GM19023 (cell line): ENCODE results near the gene RYK.
"Not testable (repeated sequence)": the region's sequence is repeated elsewhere in the genome, so short reads cannot be mapped to it uniquely, and the experiment has no call there.

Experiments
- ATAC-seq: cut with Tn5 transposase; IDR thresholded peaks from one replicate; pipeline ENCODE4 v1.9.1; 2021; ENCODE audit warnings: mild to moderate bottlenecking, moderate library complexity; ENCODE audit not compliant: unreplicated experiment

The RYK gene

GRCh38 chr3:134255404-134255803 is 4.7 kb upstream of the RYK start:
- ATAC-seq, result no peak

GRCh38 chr3:134253475-134254226 is 3.0 kb upstream of the RYK start:
- ATAC-seq, result no peak

GRCh38 chr3:134252766-134253165 is 2.1 kb upstream of the RYK start:
- ATAC-seq, result no peak

GRCh38 chr3:134251731-134252391 is 1.2 kb upstream of the RYK start:
- no peak for ATAC-seq

GRCh38 chr3:134249935-134250716 is 533 bp downstream of the RYK start:
- peak; percentile 56 for ATAC-seq

GRCh38 chr3:134249296-134249841 is 1.3 kb downstream of the RYK start:
- ATAC-seq, result no peak

GRCh38 chr3:134244921-134245320 is 5.7 kb downstream of the RYK start:
- ATAC-seq, result no peak

- no peak for ATAC-seq
These were observed 7.7 kb downstream of the RYK start for GRCh38 chr3:134242649-134243617.

- ATAC-seq, result no peak
These were observed 11.1 kb downstream of the RYK start for GRCh38 chr3:134239538-134239937.

- ATAC-seq, result no peak
These were observed 13.1 kb downstream of the RYK start for GRCh38 chr3:134237454-134238145.

- ATAC-seq, result no peak
These were observed 14.0 kb downstream of the RYK start for GRCh38 chr3:134236505-134237170.

- no peak for ATAC-seq
These were observed 15.0 kb downstream of the RYK start for GRCh38 chr3:134235577-134236076.

GRCh38 chr3:134232951-134233350 is 17.7 kb downstream of the RYK start:
- ATAC-seq, result no peak

- ATAC-seq, result no peak
These were observed 18.5 kb downstream of the RYK start for GRCh38 chr3:134232151-134232550.

- no peak for ATAC-seq
These were observed 19.5 kb downstream of the RYK start for GRCh38 chr3:134231131-134231530.

- no peak for ATAC-seq
These were observed 21.6 kb downstream of the RYK start for GRCh38 chr3:134229038-134229437.

- no peak for ATAC-seq
These were observed 22.2 kb downstream of the RYK start for GRCh38 chr3:134228479-134228878.

- ATAC-seq, result no peak
These were observed 22.6 kb downstream of the RYK start for GRCh38 chr3:134228035-134228434.

- ATAC-seq, result not testable (repeated sequence)
These were observed 25.9 kb downstream of the RYK start for GRCh38 chr3:134224796-134225156.
